Measurements from ENCODE around the gene ANKRD13A.
"Not testable (repeated sequence)": the region's sequence is repeated elsewhere in the genome, so short reads cannot be mapped to it uniquely, and the experiment has no call there.

Gene ANKRD13A

GRCh38 chr12:110077800-110078199 is 78.6 kb downstream of the ANKRD13A start:
- DNase-seq (ENCODE audit: low read depth in 2 of 2): no peak

- DNase-seq (ENCODE audit: low read depth in 2 of 2): no peak
Observed at GRCh38 chr12:110079477-110080400, 80.5 kb downstream of the ANKRD13A start.

GRCh38 chr12:110080410-110080809 is 81.2 kb downstream of the ANKRD13A start:
- DNase-seq (ENCODE audit: low read depth in 2 of 2): no peak

DNA sequence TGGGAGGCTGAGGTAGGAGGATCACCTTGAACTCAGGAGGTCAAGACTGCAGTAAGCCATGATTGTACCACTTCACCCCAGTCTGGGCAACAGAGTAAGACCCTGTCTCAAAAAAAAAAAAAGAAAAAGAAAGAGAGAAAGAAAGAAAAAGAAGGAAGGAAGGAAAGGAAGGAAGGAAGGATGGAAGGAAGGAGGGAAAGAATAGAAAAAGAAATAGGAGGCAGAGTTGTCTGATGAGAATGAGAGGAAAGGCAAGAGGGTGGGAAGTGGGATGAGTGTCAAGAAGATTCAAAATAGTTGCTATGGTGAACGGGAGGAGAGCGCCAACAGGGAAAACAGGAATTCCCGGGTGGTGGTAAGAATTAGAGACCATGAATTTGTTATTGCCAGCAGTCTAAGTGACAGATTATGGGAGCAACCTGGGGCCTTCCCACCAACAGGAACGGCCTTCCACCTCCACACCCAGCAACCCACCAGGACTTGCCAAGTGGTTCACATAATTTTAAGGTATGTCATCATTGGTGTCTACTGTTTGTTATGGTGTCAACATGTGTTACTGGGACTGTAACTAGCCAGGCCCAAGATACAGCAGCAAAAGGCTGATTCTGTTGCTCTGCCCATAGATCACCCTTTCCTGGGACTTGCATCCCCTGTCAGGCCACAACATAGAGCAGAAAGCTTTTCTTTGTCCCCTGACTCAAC is 85.2 kb downstream of the ANKRD13A start:
- no peak for DNase-seq (ENCODE audit: low read depth in 2 of 2)

GRCh38 chr12:110088216-110088615 is 89.0 kb downstream of the ANKRD13A start:
- not testable (repeated sequence) for DNase-seq (ENCODE audit: low read depth in 2 of 2)

DNA sequence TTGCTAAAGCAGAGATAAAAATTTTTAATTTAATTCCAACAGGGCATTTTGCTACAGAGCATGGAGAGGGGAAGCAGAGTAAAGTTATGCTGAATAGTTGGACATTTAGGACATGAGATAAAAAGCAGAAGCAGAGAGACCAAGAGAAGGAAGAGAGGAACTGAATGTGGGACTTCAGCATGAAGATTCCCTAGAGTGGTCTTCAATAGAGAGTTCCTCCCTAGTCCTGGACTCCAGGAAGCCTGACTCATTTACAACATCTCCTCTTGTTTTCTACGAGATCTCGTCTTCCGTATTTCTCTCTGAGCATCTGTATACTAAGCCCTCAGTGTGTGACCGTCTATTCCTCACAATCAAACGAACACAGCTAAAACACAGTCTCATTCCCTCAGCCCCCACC is 89.7 kb downstream of the ANKRD13A start:
- no peak for DNase-seq (ENCODE audit: low read depth in 2 of 2)
